HEK293T (cell line): ENCODE data around the gene SLC11A1.

Experiments used
- CTCF ChIA-PET: fragments of 350-600 bp; formaldehyde crosslinking; extraction: SDS; loops from one replicate; lab custom pipeline; 2021; ENCODE audit warnings: antibody characterized with exemption, inconsistent platforms; lab: Yijun Ruan, JAX
- POLR2A ChIA-PET: fragments of 350-600 bp; formaldehyde crosslinking; extraction: SDS; loops from one replicate; lab custom pipeline; 2020; ENCODE audit warnings: antibody characterized with exemption, inconsistent platforms; lab: Yijun Ruan, JAX
- DNase-seq: peaks from one replicate; pipeline ENCODE4 v3.0.0; 2012; ENCODE audit warnings: mixed read lengths; ENCODE audit errors: extremely low spot score
- ARNT ChIP-seq: fragments of 450-650 bp; IDR thresholded peaks from 2 replicates; pipeline ENCODE4 v1.6.1; 2017; ENCODE audit warnings: mild to moderate bottlenecking
- BHLHE40 ChIP-seq: fragments of 450-650 bp; IDR thresholded peaks from 2 replicates; pipeline ENCODE4 v1.6.1; 2016; ENCODE audit warnings: mild to moderate bottlenecking, moderate library complexity, borderline replicate concordance
- CTBP1 ChIP-seq: fragments of 450-650 bp; IDR thresholded peaks from 2 replicates; pipeline ENCODE4 v1.6.1; 2016; ENCODE audit warnings: borderline replicate concordance
- ELF4 ChIP-seq: fragments of 450-650 bp; IDR thresholded peaks from 2 replicates; pipeline ENCODE4 v1.6.1; 2017; ENCODE audit warnings: antibody characterized with exemption
- FOXM1 ChIP-seq: fragments of 450-650 bp; IDR thresholded peaks from 2 replicates; pipeline ENCODE4 v1.6.1; 2017; ENCODE audit warnings: mild to moderate bottlenecking, borderline replicate concordance
- HDGF ChIP-seq: fragments of 450-650 bp; IDR thresholded peaks from 2 replicates; pipeline ENCODE4 v1.6.1; 2017; ENCODE audit warnings: antibody characterized with exemption, borderline replicate concordance
- L3MBTL2 ChIP-seq: fragments of 450-650 bp; conservative IDR thresholded peaks from 2 replicates; pipeline ENCODE4 v1.6.1; 2016; ENCODE audit warnings: mild to moderate bottlenecking
- LEF1 ChIP-seq: fragments of 450-650 bp; IDR thresholded peaks from 2 replicates; pipeline ENCODE4 v1.6.1; 2017; ENCODE audit warnings: mild to moderate bottlenecking, borderline replicate concordance
- NFRKB ChIP-seq: fragments of 450-650 bp; IDR thresholded peaks from 2 replicates; pipeline ENCODE4 v1.6.1; 2016; ENCODE audit warnings: mild to moderate bottlenecking, moderate library complexity
- PKNOX1 ChIP-seq: fragments of 450-650 bp; IDR thresholded peaks from 2 replicates; pipeline ENCODE4 v1.6.1; 2016
- SP1 ChIP-seq: fragments of 450-650 bp; IDR thresholded peaks from 2 replicates; pipeline ENCODE4 v1.6.1; 2017
- SUZ12 ChIP-seq: fragments of 450-650 bp; IDR thresholded peaks from 2 replicates; pipeline ENCODE4 v1.6.1; 2016; ENCODE audit warnings: mild to moderate bottlenecking
- TARDBP ChIP-seq: fragments of 450-650 bp; IDR thresholded peaks from 2 replicates; pipeline ENCODE4 v1.6.1; 2016

Gene SLC11A1

GRCh38 chr2:218395826-218396687, 14.0 kb downstream of the SLC11A1 start:
- peak; percentile 80 for DNase-seq
- CTCF ChIA-PET, result interaction anchor here (0.6 to 0.9 kb wide), 7 partner anchors 9 to 174 kb away, joined by 3 to 5 read pairs (median 3); partner anchors contain the start of gene VIL1
- POLR2A ChIA-PET, result interaction anchor here (0.5 to 2.1 kb wide), 4 partner anchors 10 to 126 kb away, joined by 3 to 12 read pairs (median 4); partner anchors contain the start of genes AAMP and PNKD
- peak; percentile 92 for TF ChIP-seq FOXM1
- no peak for TF ChIP-seq SP1
- no peak for TF ChIP-seq ARNT
- peak; percentile 91 for TF ChIP-seq L3MBTL2
- TF ChIP-seq HDGF, result no peak
- TF ChIP-seq NFRKB, result no peak
- 0 out of 2 replicates have a peak, but pooled peaks have one; percentile 26 for TF ChIP-seq CTBP1

GRCh38 chr2:218396688-218397462, 14.8 kb downstream of the SLC11A1 start:
- ChIA-PET POLR2A (interaction anchor here (1.1 to 2.1 kb wide), 3 partner anchors 9 to 126 kb away, joined by 3 to 12 read pairs (median 5); partner anchors contain the start of genes AAMP and PNKD), CTCF (interaction anchor here (0.6 to 0.9 kb wide), 6 partner anchors 8 to 175 kb away, joined by 3 to 5 read pairs (median 3); partner anchors contain the start of gene VIL1)
- TF ChIP-seq TARDBP, result no peak
- no peak for TF ChIP-seq SUZ12
- no peak for DNase-seq

- no peak for DNase-seq
- POLR2A ChIA-PET, result interaction anchor here (1.6 to 2.1 kb wide), 2 partner anchors 8 to 127 kb away, joined by 5 to 12 read pairs; partner anchors contain the start of genes AAMP and PNKD
- CTCF ChIA-PET, result no interaction called here
- TF ChIP-seq LEF1 (no peak), ELF4 (no peak), CTBP1 (no peak), PKNOX1 (no peak), FOXM1 (no peak), SP1 (no peak), L3MBTL2 (no peak), NFRKB (no peak)
These were observed 15.4 kb downstream of the SLC11A1 start for GRCh38 chr2:218397463-218397819.

GRCh38 chr2:218397820-218398436, 15.9 kb downstream of the SLC11A1 start:
- POLR2A ChIA-PET, result no interaction called here
- DNase-seq, result peak; percentile 38
- TF ChIP-seq SUZ12 (no peak), PKNOX1 (no peak), NFRKB (no peak), BHLHE40 (no peak), L3MBTL2 (0 out of 2 replicates have a peak, but pooled peaks have one; percentile 18)
- CTCF ChIA-PET, result no interaction called here

GRCh38 chr2:218398437-218399390, 16.6 kb downstream of the SLC11A1 start:
- peak; percentile 42 for DNase-seq
- ChIA-PET POLR2A (no interaction called here), CTCF (no interaction called here)
- TF ChIP-seq TARDBP, result no peak
- TF ChIP-seq PKNOX1, result no peak
- TF ChIP-seq L3MBTL2, result peak; percentile 89
